GM12864 (cell line): ENCODE data around the gene SEMA7A.
"Not testable (repeated sequence)": the region's sequence is repeated elsewhere in the genome, so short reads cannot be mapped to it uniquely, and the experiment has no call there.

ENCODE experiments used
- DNase-seq: peaks from one replicate; pipeline ENCODE4 v3.0.0-alpha.2; 2011; ENCODE audit warnings: low read depth
- H3K4me3 ChIP-seq: 2 replicates; pipeline ENCODE4 v1.5.1; 2011; ENCODE audit warnings: mild to moderate bottlenecking, low read depth, low read length, control low read depth
- TF ChIP-seq, protein P1 (sequence below): IDR thresholded peaks from 2 replicates; pipeline ENCODE4 v1.5.1; 2011; ENCODE audit warnings: low read depth, mild to moderate bottlenecking, moderate library complexity, low read length, control low read depth, inconsistent platforms; ENCODE audit errors: missing control alignments

Gene SEMA7A

DNA sequence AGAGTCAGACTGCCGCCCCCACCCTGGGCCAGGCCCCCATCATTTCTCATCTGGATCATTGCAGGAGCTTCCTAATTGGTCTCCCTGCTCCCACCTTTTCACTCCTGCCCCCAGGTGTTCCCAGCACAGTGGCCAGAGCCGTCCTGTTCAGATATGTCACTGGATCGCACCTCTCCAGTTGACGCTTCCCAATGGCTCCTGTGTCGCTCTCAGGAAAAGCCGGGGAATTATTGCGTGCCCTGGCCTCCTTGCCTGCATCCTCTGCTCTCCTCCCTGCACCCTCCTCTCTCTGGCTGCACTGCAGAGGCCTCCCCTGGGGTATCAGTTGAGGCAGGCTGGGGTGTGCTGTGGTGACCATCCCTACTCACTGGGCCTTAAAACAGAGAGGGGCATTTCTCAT lies 40.9 kb downstream of the SEMA7A start:
- DNase-seq: no peak
- TF ChIP-seq, protein P1, sequence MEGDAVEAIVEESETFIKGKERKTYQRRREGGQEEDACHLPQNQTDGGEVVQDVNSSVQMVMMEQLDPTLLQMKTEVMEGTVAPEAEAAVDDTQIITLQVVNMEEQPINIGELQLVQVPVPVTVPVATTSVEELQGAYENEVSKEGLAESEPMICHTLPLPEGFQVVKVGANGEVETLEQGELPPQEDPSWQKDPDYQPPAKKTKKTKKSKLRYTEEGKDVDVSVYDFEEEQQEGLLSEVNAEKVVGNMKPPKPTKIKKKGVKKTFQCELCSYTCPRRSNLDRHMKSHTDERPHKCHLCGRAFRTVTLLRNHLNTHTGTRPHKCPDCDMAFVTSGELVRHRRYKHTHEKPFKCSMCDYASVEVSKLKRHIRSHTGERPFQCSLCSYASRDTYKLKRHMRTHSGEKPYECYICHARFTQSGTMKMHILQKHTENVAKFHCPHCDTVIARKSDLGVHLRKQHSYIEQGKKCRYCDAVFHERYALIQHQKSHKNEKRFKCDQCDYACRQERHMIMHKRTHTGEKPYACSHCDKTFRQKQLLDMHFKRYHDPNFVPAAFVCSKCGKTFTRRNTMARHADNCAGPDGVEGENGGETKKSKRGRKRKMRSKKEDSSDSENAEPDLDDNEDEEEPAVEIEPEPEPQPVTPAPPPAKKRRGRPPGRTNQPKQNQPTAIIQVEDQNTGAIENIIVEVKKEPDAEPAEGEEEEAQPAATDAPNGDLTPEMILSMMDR: no peak
- H3K4me3 ChIP-seq: no peak overlapping the region

DNA sequence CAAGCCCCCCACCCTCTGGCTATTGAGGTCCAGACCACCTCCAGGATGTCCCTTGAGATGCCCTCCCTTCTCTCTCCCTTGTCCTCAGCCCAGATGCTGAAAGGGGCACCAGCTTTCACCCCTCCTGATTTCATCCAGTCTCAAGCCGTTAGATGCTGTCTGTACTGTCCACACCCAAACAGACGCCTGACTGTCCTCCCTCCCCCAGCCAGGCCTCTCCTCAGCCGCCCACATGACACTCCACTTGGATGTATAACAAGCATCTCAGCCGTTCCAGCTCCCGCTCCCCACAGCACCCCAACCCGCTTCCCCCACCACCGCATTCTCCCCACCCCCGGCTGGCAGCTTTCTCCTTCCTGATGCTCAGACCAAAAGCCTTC lies 41.3 kb downstream of the SEMA7A start:
- TF ChIP-seq, protein P1: no peak
- H3K4me3 ChIP-seq: no peak overlapping the region
- DNase-seq: no peak

DNA sequence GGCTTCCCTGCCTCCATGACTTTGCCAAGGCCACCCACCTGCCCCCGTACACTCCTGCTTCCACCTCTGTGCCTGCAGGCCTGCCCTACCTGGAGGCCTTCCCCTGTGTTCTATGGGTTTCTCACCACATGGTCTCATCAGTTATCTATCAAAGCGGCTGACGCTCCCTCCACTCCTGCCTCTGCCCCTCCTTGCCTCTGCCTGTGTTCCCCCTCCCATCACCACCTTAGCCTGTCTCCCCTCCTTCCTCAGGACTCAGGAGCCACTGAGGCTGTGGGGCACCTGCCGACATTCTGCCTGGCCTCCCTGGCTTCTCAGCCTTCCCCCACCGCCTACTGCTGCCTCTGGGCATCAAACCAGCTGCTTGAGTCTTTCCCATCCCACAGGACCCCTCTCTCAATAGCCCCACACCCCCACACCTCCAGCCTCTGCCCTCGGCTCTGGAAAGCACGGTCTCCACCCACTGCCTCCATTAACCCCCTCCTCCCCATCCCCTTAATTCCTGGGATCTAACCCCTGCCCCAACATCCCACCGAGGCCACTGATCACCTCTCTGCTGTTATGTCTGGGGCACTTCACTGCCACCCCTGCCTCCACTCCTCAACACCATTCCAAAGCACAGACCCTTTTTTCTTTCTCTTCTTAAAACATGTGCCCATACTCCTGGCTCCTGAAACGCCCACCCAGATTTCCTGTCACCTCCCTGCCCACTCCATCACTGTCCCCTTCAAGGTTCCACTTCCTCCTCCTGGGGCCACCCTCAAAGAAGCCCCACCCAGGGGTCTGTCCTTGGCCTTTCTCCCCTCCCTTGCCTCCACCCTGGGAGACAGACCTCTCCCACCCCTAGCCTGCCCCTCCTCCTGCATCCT lies 41.9 kb downstream of the SEMA7A start:
- TF ChIP-seq, protein P1: no peak
- no peak overlapping the region for H3K4me3 ChIP-seq
- DNase-seq: no peak

DNA sequence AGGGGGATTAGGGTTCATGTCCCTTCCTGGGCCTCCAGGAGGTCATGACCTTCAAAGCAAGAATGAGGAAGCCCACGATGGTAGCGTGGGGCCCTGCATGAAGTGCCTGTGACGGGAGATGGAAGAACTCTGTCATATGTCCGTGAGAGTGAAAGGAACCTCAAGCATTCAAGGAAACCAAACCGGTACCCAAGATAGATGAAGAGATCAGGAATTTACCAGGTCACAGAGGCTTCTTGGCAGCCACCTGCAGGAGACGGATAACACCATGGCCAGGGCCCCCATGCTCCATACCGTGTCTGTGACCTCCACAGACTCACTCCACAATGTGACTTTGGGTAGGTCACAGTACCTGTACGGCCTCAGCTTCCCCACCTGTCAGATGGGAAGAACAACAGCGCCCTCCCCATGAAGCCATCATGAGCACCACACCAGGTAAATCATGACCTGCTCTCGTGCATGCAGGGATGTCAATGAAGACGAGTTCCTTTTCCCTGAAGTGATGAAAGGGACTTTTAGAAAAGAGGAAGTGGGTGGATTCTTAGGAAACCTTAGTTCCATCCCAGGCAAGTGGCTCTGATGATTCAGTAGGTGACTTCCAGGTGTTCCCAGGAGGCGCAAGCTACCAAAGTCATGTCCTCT lies 43.0 kb downstream of the SEMA7A start:
- DNase-seq: no peak
- TF ChIP-seq, protein P1: no peak

DNA sequence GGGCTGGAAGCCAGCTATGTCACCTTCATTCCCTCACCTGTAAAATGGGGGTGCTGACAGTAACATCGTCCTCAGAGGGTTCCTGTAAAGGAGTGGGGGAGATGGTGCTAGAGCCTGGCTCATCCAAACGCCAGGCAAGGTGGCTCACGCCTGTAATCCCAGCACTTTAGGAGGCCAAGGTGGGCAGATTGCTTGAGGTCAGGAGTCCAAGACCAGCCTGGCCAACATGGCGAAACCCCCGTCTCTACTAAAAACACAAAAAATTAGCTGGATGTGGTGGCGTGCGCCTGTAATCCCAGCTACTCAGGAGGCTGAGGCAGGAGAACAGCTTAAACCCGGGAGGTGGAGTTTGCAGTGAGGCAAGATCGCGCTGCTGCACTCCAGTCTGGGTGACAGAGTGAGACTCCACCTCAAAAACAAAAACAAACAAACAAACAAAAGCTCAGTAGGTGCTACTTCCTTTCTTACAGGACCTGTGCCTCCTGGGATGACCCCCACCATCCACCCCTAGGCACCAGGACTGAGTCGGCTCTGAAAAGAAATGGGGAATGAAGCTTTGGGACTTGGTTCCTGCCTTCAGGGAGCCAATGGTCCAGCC lies 43.6 kb downstream of the SEMA7A start:
- not testable (repeated sequence) for DNase-seq, H3K4me3 ChIP-seq

More for the DNA sequence above, 43.0 kb downstream of the SEMA7A start:
- H3K4me3 ChIP-seq: no peak overlapping the region

DNA sequence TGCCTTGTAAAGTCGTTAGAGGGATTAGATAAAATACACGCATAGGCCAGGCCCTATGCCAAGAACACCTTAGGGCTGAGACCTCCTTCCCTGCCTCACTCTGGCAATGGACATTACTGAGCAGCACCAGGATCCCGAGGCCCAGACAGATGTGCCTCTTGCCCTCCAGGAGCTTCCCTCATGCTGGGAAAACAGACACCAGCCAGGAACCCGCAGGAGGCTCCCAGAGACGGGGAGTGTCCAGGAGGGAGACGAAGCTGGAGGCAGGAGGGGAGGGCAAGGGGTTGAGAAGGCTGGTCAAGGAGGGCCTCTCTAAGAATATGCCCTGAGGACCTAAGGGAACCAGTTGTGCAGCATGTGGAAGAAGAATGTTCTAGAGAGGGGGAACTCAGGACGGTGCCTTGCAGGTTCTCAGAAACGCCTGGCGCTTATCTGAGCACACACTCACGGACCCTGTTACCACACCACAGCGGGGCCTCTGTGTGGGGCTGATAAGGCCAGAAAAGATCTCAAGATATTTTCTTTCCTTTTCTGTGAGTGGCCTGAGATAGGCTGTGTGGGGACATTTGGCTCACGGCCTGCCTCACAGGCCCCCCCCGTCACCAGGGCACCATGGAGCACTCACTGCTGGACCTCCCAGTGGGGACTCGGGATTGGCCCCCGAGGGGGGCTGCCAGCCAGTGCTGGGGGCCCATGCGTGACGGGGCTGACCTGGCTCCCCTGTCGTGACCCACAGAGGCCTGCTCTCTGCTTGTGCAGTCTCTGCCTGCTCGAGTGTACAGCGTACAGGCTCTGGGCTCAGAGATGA lies 44.3 kb downstream of the SEMA7A start:
- H3K4me3 ChIP-seq: no peak overlapping the region
- no peak for DNase-seq
- TF ChIP-seq, protein P1: no peak
